ENCODE results near the gene SPPL3.

SPPL3 gene

GRCh38 chr12:120712610-120713009 is 191.5 kb downstream of the SPPL3 start:
- TF ChIP-seq YY1 (IDR thresholded peaks at IDR 0.05; ENCODE audit: low read depth): no peak
- TF ChIP-seq EP300 (IDR thresholded peaks at IDR 0.05; ENCODE audit: borderline replicate concordance): no peak
- no peak for TF ChIP-seq FOXM1 (IDR thresholded peaks at IDR 0.05; ENCODE audit: borderline replicate concordance, low read depth)
- TF ChIP-seq USF1 (IDR thresholded peaks at IDR 0.05): no peak
- TF ChIP-seq TAF1 (IDR thresholded peaks at IDR 0.05; ENCODE audit: low read depth): no peak
- TF ChIP-seq, protein P1, sequence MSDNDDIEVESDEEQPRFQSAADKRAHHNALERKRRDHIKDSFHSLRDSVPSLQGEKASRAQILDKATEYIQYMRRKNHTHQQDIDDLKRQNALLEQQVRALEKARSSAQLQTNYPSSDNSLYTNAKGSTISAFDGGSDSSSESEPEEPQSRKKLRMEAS (IDR thresholded peaks at IDR 0.05): no peak
- TF ChIP-seq CREB1 (IDR thresholded peaks at IDR 0.05; ENCODE audit: low read depth): no peak
- no peak for TF ChIP-seq NFIC (IDR thresholded peaks at IDR 0.05)
